ENCODE measurements around the gene LNPEP.

GRCh38 chr5:96909003-96909402 is 26.9 kb upstream of the LNPEP start:
- no peak for TF ChIP-seq CTCF (conservative IDR thresholded peaks at IDR 0.05; ENCODE audit: low read depth, low read length)
- TF ChIP-seq ELK1 (IDR thresholded peaks at IDR 0.05; ENCODE audit: borderline replicate concordance, low read depth, low read length): no peak
- TF ChIP-seq SMC3 (IDR thresholded peaks at IDR 0.05; ENCODE audit: low read depth, low read length): no peak
- no peak for TF ChIP-seq RFX5 (IDR thresholded peaks at IDR 0.05; ENCODE audit: low read depth, low read length)
- no peak for TF ChIP-seq POLR2A (IDR thresholded peaks at IDR 0.05; ENCODE audit: low read depth, low read length)
- TF ChIP-seq NFE2L2 (IDR thresholded peaks at IDR 0.05; ENCODE audit: low read depth, low read length): no peak
- no peak for TF ChIP-seq MXI1 (IDR thresholded peaks at IDR 0.05; ENCODE audit: borderline replicate concordance, low read depth, low read length)
- TF ChIP-seq MAFK (IDR thresholded peaks at IDR 0.05; ENCODE audit: low read depth, low read length): no peak
- TF ChIP-seq MAZ (IDR thresholded peaks at IDR 0.05; ENCODE audit: borderline replicate concordance, low read depth, low read length): no peak
- no peak for TF ChIP-seq RAD21 (IDR thresholded peaks at IDR 0.05; ENCODE audit: low read length)
- no peak for TF ChIP-seq CEBPB (IDR thresholded peaks at IDR 0.05; ENCODE audit: low read depth, low read length)
